LNCaP clone FGC (cell line): ENCODE measurements around the gene RAB31.

ENCODE experiments used
- DNase-seq: peaks from one replicate; pipeline ENCODE4 v3.0.0-alpha.2; 2011; ENCODE audit warnings: low read depth
- H3K4me3 ChIP-seq: 2 replicates; pipeline ENCODE4 v1.5.1; 2011; ENCODE audit warnings: mild to moderate bottlenecking, low read depth, low read length, control low read depth
- CTCF ChIP-seq: IDR thresholded peaks from 2 replicates; pipeline ENCODE4 v1.5.1; 2012; ENCODE audit warnings: mild to moderate bottlenecking; ENCODE audit not compliant: control insufficient read depth, insufficient read depth; ENCODE audit errors: extremely low read depth

Gene RAB31

GRCh38 chr18:9823805-9824473, 115.8 kb downstream of the RAB31 start:
- no peak for DNase-seq
- no peak overlapping the region for H3K4me3 ChIP-seq
- no peak for TF ChIP-seq CTCF

- no peak for TF ChIP-seq CTCF
- DNase-seq = no peak
- H3K4me3 ChIP-seq = no peak overlapping the region
Measured at GRCh38 chr18:9824474-9824832, 116.4 kb downstream of the RAB31 start.

- DNase-seq = no peak
- no peak for TF ChIP-seq CTCF
- H3K4me3 ChIP-seq = no peak overlapping the region
Measured at GRCh38 chr18:9824952-9825371, 116.9 kb downstream of the RAB31 start.

- peak; percentile 86 for DNase-seq
- no peak overlapping the region for H3K4me3 ChIP-seq
- TF ChIP-seq CTCF = no peak
Measured at GRCh38 chr18:9825571-9826073, 117.5 kb downstream of the RAB31 start.

- no peak overlapping the region for H3K4me3 ChIP-seq
- no peak for DNase-seq
Measured at GRCh38 chr18:9826685-9827084, 118.6 kb downstream of the RAB31 start.

GRCh38 chr18:9827211-9827792, 119.2 kb downstream of the RAB31 start:
- TF ChIP-seq CTCF = no peak
- no peak for DNase-seq
- H3K4me3 ChIP-seq = no peak overlapping the region

More at GRCh38 chr18:9826685-9827084, 118.6 kb downstream of the RAB31 start:
- no peak for TF ChIP-seq CTCF
